Measurements from ENCODE around the gene PNLIPRP3. TPM values are rescaled to one million over a fixed set of nuclear protein-coding genes. Genes with fewer than 3 reads are reported as not detected.

PNLIPRP3 gene
- total RNA-seq, 1 donor from 2014 or later, result not detected

DNA sequence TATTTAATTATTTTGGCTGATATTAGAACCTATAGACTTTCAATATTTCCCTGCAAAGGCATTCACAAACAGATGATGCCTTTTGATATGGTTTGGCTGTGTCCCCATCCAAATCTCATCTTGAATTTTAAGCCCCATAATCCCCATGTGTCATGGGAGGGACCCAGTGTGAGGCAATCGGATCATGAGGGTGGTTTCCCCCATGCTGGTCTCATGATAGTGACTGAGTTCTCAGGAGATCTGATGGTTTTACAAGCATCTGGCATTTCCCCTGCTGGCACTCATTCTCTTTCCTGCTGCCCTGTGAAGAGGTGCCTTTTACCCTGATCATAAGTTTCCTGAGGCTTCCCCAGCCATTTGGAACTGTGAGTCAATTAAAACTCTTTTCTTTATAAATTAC lies 9.3 kb upstream of the PNLIPRP3 start:
- H3K4me3 ChIP-seq, result no peak overlapping the region
- no peak overlapping the region for H3K9ac ChIP-seq
- H3K36me3 ChIP-seq, result no peaks in the 10 kb centered on the region
- Mint-ChIP-seq H3K4me1 (no peaks in the 10 kb centered on the region), H3K27ac (no peak overlapping the region), H3K27me3 (ENCODE audit: insufficient read depth, low read depth) (no peaks in the 10 kb centered on the region), H3K36me3 (no peaks in the 10 kb centered on the region), H3K9me3 (no peaks in the 10 kb centered on the region), H3K4me3 (no peak overlapping the region)
- no peaks in the 10 kb centered on the region for H3K27me3 ChIP-seq
- H3F3A ChIP-seq (ENCODE audit: low read depth), result no peaks in the 10 kb centered on the region
- no peaks in the 10 kb centered on the region for H3K9me3 ChIP-seq (ENCODE audit: low read depth)
- H2AFZ ChIP-seq (replicated peaks), result no peak overlapping the region
- no peak overlapping the region for H3K4me2 ChIP-seq
- DNase-seq (ENCODE audit: low spot score), result no peak
- H3K27ac ChIP-seq, result no peak overlapping the region
- no peaks in the 10 kb centered on the region for H3K79me2 ChIP-seq (ENCODE audit: low read depth)
- no peaks in the 10 kb centered on the region for H3K4me1 ChIP-seq
- H4K20me1 ChIP-seq (ENCODE audit: low read depth), result no peaks in the 10 kb centered on the region
- TF ChIP-seq EZH2phosphoT487 (IDR thresholded peaks at IDR 0.05) (no peak), EZH2 (IDR thresholded peaks at IDR 0.05) (no peak)

DNA sequence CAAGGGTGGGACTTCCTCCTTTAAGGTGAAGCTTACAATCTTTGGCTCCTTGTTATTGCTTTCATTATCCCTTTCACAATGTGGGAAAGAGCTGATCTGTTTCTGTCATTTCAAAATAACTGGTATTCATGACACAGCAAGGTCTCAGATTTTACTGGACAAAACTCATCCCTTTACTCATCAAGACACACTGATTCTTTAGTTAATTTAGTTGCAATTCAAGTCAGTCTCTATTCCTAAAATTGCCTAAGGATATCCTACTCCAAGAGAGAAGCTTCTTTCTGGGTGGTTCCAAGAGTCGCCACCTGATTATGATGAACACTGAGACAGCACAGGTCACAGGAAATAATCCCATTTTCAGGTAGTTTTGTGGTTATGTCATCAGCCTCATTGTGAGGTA lies 5.8 kb upstream of the PNLIPRP3 start:
- Histone ChIP-seq H3K36me3 (no peaks in the 10 kb centered on the region), H3K4me2 (no peak overlapping the region), H3K79me2 (ENCODE audit: low read depth) (no peaks in the 10 kb centered on the region), H3K9me3 (ENCODE audit: low read depth) (no peaks in the 10 kb centered on the region), H2AFZ (replicated peaks) (no peak overlapping the region), H3K27me3 (no peaks in the 10 kb centered on the region), H3K4me3 (no peak overlapping the region), H4K20me1 (ENCODE audit: low read depth) (no peaks in the 10 kb centered on the region), H3K4me1 (no peaks in the 10 kb centered on the region), H3K27ac (no peak overlapping the region), H3K9ac (no peak overlapping the region), H3F3A (ENCODE audit: low read depth) (no peaks in the 10 kb centered on the region)
- Mint-ChIP-seq H3K36me3 (no peaks in the 10 kb centered on the region), H3K4me1 (no peaks in the 10 kb centered on the region), H3K4me3 (no peak overlapping the region), H3K27ac (no peak overlapping the region), H3K9me3 (no peaks in the 10 kb centered on the region), H3K27me3 (ENCODE audit: insufficient read depth, low read depth) (no peaks in the 10 kb centered on the region)
- no peak for DNase-seq (ENCODE audit: low spot score)
- TF ChIP-seq, protein P1, sequence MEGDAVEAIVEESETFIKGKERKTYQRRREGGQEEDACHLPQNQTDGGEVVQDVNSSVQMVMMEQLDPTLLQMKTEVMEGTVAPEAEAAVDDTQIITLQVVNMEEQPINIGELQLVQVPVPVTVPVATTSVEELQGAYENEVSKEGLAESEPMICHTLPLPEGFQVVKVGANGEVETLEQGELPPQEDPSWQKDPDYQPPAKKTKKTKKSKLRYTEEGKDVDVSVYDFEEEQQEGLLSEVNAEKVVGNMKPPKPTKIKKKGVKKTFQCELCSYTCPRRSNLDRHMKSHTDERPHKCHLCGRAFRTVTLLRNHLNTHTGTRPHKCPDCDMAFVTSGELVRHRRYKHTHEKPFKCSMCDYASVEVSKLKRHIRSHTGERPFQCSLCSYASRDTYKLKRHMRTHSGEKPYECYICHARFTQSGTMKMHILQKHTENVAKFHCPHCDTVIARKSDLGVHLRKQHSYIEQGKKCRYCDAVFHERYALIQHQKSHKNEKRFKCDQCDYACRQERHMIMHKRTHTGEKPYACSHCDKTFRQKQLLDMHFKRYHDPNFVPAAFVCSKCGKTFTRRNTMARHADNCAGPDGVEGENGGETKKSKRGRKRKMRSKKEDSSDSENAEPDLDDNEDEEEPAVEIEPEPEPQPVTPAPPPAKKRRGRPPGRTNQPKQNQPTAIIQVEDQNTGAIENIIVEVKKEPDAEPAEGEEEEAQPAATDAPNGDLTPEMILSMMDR (IDR thresholded peaks at IDR 0.05), result no peak
- TF ChIP-seq EZH2 (IDR thresholded peaks at IDR 0.05), result no peak
- no peak for TF ChIP-seq EZH2phosphoT487 (IDR thresholded peaks at IDR 0.05)

DNA sequence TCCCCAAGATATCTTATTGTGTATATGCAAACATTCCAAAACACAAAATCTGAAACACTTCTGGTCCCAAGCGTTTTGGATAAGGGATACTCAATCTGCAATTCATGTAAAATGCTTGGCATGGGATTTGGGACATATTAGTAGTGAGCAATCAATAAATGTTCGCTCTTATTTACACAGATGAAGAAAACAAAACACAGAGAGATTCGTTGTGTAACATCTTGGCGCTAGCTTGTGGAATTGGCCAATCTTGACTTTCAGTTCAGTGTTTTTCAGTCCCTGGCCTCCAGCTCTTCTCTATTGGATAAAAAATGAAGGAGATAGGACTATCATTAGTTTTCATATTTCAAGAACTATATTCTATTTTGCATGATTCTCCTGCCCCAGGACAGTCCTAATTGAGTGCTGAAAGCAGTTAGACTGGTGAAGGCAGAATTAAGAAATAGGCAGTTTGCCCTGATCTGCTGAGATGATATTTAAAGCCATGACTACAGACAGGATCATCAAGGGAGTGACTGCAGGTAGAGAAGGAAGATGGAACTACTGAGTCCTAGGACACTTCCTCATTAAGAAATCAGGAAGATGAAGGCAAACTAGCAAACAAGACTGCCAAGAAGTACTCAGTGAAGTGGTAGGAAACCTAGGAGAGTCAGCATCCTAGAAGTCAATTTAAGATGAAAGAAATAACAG lies 1.8 kb downstream of the PNLIPRP3 start:
- TF ChIP-seq EZH2phosphoT487 (IDR thresholded peaks at IDR 0.05) (no peak), EZH2 (IDR thresholded peaks at IDR 0.05) (no peak)
- TF ChIP-seq, protein P1 (IDR thresholded peaks at IDR 0.05), result no peak
- H3K36me3 Mint-ChIP-seq, result no peaks in the 10 kb centered on the region
- H3K4me1 ChIP-seq, result no peaks in the 10 kb centered on the region
- no peak overlapping the region for H3K4me2 ChIP-seq
- no peaks in the 10 kb centered on the region for H3F3A ChIP-seq (ENCODE audit: low read depth)
- H3K27me3 ChIP-seq, result no peaks in the 10 kb centered on the region
- DNase-seq (ENCODE audit: low spot score), result no peak
- no peaks in the 10 kb centered on the region for H3K9me3 ChIP-seq (ENCODE audit: low read depth)
- H3K79me2 ChIP-seq (ENCODE audit: low read depth), result no peaks in the 10 kb centered on the region
- no peak overlapping the region for H3K9ac ChIP-seq
- no peaks in the 10 kb centered on the region for H3K36me3 ChIP-seq
- H3K9me3 Mint-ChIP-seq, result no peaks in the 10 kb centered on the region
- H3K27ac Mint-ChIP-seq, result no peak overlapping the region
- no peak overlapping the region for H3K4me3 Mint-ChIP-seq
- H3K4me1 Mint-ChIP-seq, result no peaks in the 10 kb centered on the region
- H3K27me3 Mint-ChIP-seq (ENCODE audit: insufficient read depth, low read depth), result no peaks in the 10 kb centered on the region
- H3K4me3 ChIP-seq, result no peak overlapping the region
- no peaks in the 10 kb centered on the region for H4K20me1 ChIP-seq (ENCODE audit: low read depth)
- H2AFZ ChIP-seq (replicated peaks), result no peak overlapping the region
- no peak overlapping the region for H3K27ac ChIP-seq

DNA sequence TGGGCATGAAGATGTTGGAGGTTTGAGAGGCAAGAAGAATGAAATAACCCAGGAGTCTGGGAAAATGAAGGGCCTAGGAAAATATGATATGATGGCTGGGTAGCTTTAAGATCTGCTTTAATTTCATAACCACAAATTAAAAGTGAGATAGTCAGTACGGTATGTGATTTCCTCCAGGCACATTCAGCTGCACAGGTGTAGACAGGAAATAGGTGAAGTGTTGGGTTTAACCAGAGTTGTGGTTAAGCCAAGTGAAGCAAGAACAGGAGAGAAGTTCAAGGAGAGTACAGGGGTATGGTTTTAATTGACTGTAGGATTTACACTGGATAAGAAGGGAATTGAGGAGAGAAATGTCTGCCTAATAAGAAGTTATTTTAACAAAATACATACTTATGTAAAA lies 2.6 kb downstream of the PNLIPRP3 start:
- Histone ChIP-seq H3K27me3 (no peaks in the 10 kb centered on the region), H3K9ac (no peak overlapping the region), H3K4me2 (no peak overlapping the region), H3K4me1 (no peaks in the 10 kb centered on the region), H4K20me1 (ENCODE audit: low read depth) (no peaks in the 10 kb centered on the region), H3K4me3 (no peak overlapping the region), H3K79me2 (ENCODE audit: low read depth) (no peaks in the 10 kb centered on the region), H2AFZ (replicated peaks) (no peak overlapping the region), H3K36me3 (no peaks in the 10 kb centered on the region), H3F3A (ENCODE audit: low read depth) (no peaks in the 10 kb centered on the region), H3K9me3 (ENCODE audit: low read depth) (no peaks in the 10 kb centered on the region), H3K27ac (no peak overlapping the region)
- Mint-ChIP-seq H3K9me3 (no peaks in the 10 kb centered on the region), H3K27ac (no peak overlapping the region), H3K27me3 (ENCODE audit: insufficient read depth, low read depth) (no peaks in the 10 kb centered on the region), H3K4me1 (no peaks in the 10 kb centered on the region), H3K4me3 (no peak overlapping the region), H3K36me3 (no peaks in the 10 kb centered on the region)
- no peak for DNase-seq (ENCODE audit: low spot score)
- TF ChIP-seq, protein P1 (IDR thresholded peaks at IDR 0.05), result no peak
- no peak for TF ChIP-seq EZH2 (IDR thresholded peaks at IDR 0.05)
- TF ChIP-seq EZH2phosphoT487 (IDR thresholded peaks at IDR 0.05), result no peak
